Peyer's patch (tissue), 4 donors: ENCODE results near the gene IGF2R.

ENCODE experiments used
- CTCF ChIP-seq, 6 experiments: fragments of 450-650 bp in 4 of 6; fragments of 200-600 bp in 2 of 6; sonication (generic) in 1 of 6; IDR thresholded peaks; one replicate each; pipeline ENCODE4 v1.5.1; 2017 to 2019; ENCODE audit warnings: antibody characterized with exemption in 6 of 6, mild to moderate bottlenecking in 3 of 6, moderate library complexity in 1 of 6
- POLR2A ChIP-seq, 2 donors: fragments of 450-650 bp; IDR thresholded peaks; one replicate each; pipeline ENCODE4 v1.5.1; 2017; ENCODE audit warnings: antibody characterized with exemption in 2 of 2, mild to moderate bottlenecking in 2 of 2, moderate library complexity in 2 of 2

DNA sequence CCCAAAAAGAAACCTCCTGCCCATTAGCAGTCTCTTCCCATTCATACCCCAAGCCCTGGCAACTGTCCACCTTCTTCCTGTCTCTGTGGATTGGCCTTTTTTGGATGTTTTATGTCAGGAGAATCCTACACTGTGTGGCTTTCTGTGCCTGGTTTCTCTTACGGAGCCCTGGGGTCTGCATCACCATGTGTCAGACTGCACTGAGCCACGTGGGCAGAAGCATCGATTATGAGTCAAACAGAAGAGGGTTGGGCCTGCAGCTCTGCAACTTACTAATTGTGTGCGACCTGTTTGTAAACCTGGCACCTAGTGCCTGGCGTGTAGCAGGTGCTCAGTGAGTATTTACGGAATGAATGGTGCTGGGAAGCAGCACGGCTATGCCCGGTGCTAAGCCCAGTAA is 62.6 kb downstream of the IGF2R start:
- TF ChIP-seq POLR2A (IDR thresholded peaks at IDR 0.05), result no peak
- TF ChIP-seq CTCF (IDR thresholded peaks at IDR 0.05), result no peak
